ENCODE measurements around the gene HES4.

HES4 gene

GRCh38 chr1:961132-961669 is 38.7 kb downstream of the HES4 start:
- peak overlapping the region in 1 of 2 donors; percentile 74 for H3K4me3 ChIP-seq (ENCODE audit: low read length in 2 of 2)
- H3K9ac ChIP-seq (ENCODE audit: low read length in 2 of 2) = no peak overlapping the region
- H3K9me3 ChIP-seq (ENCODE audit: control insufficient read depth in 2 of 2, low read length in 2 of 2) = no peaks in the 10 kb centered on the region
- no peaks in the 10 kb centered on the region for H3K27me3 ChIP-seq (ENCODE audit: control insufficient read depth in 1 of 2, insufficient read depth in 2 of 2, low read length in 2 of 2)
- H3K27ac ChIP-seq (ENCODE audit: low read length) = no peak overlapping the region
- H3K4me1 ChIP-seq (ENCODE audit: control insufficient read depth, insufficient read depth, low read length) = peaks cover 34% of the 10 kb centered on the region
- peaks cover 2 to 6% of the 10 kb centered on the region in 2 donors for H3K36me3 ChIP-seq (ENCODE audit: control insufficient read depth in 2 of 2, insufficient read depth in 2 of 2, low read length in 2 of 2)

GRCh38 chr1:960363-961131 is 39.4 kb downstream of the HES4 start, which contains the start of gene KLHL17:
Gene KLHL17, plus strand, starts transcription at chr1:960584. Its CDS starts 110 bp downstream, at chr1:960694.
- Histone ChIP-seq H3K27me3 (ENCODE audit: control insufficient read depth in 1 of 2, insufficient read depth in 2 of 2, low read length in 2 of 2) (no peaks in the 10 kb centered on the region), H3K9me3 (ENCODE audit: control insufficient read depth in 2 of 2, low read length in 2 of 2) (no peaks in the 10 kb centered on the region), H3K36me3 (ENCODE audit: control insufficient read depth in 2 of 2, insufficient read depth in 2 of 2, low read length in 2 of 2) (peaks cover 8 to 12% of the 10 kb centered on the region in 2 donors), H3K4me1 (ENCODE audit: control insufficient read depth, insufficient read depth, low read length) (peaks cover 30% of the 10 kb centered on the region), H3K9ac (ENCODE audit: low read length in 2 of 2) (peak within 1 kb of the TSS in 1 of 2 donors; percentile 29), H3K4me3 (ENCODE audit: low read length in 2 of 2) (peak within 1 kb of the TSS; percentile 51 to 99), H3K27ac (ENCODE audit: low read length) (no peak within 1 kb of the TSS)

GRCh38 chr1:959731-960362 is 40.0 kb downstream of the HES4 start:
- Histone ChIP-seq H3K4me3 (ENCODE audit: low read length in 2 of 2) (peak overlapping the region; percentile 51 to 99), H3K27ac (ENCODE audit: low read length) (no peak overlapping the region), H3K9me3 (ENCODE audit: control insufficient read depth in 2 of 2, low read length in 2 of 2) (no peaks in the 10 kb centered on the region), H3K4me1 (ENCODE audit: control insufficient read depth, insufficient read depth, low read length) (peaks cover 30% of the 10 kb centered on the region), H3K27me3 (ENCODE audit: control insufficient read depth in 1 of 2, insufficient read depth in 2 of 2, low read length in 2 of 2) (no peaks in the 10 kb centered on the region), H3K9ac (ENCODE audit: low read length in 2 of 2) (peak overlapping the region in 1 of 2 donors; percentile 29), H3K36me3 (ENCODE audit: control insufficient read depth in 2 of 2, insufficient read depth in 2 of 2, low read length in 2 of 2) (peaks cover 15 to 17% of the 10 kb centered on the region in 2 donors)

- no peak within 1 kb of the TSS for H3K27ac ChIP-seq (ENCODE audit: low read length)
- H3K27me3 ChIP-seq (ENCODE audit: control insufficient read depth in 1 of 2, insufficient read depth in 2 of 2, low read length in 2 of 2) = no peaks in the 10 kb centered on the region
- H3K4me3 ChIP-seq (ENCODE audit: low read length in 2 of 2) = peak within 1 kb of the TSS; percentile 77 to 99
- H3K4me1 ChIP-seq (ENCODE audit: control insufficient read depth, insufficient read depth, low read length) = peaks cover 32% of the 10 kb centered on the region
- peak within 1 kb of the TSS; percentile 72 to 82 for H3K9ac ChIP-seq (ENCODE audit: low read length in 2 of 2)
- no peaks in the 10 kb centered on the region for H3K9me3 ChIP-seq (ENCODE audit: control insufficient read depth in 2 of 2, low read length in 2 of 2)
- peaks cover 22 to 23% of the 10 kb centered on the region in 2 donors for H3K36me3 ChIP-seq (ENCODE audit: control insufficient read depth in 2 of 2, insufficient read depth in 2 of 2, low read length in 2 of 2)
These were observed 40.8 kb downstream of the HES4 start, which contains the start of gene NOC2L for GRCh38 chr1:958823-959730. Gene NOC2L, minus strand, starts transcription at chr1:959256. Its CDS starts 16 bp downstream, at chr1:959240.

GRCh38 chr1:956636-957035 is 43.3 kb downstream of the HES4 start:
- Histone ChIP-seq H3K4me3 (ENCODE audit: low read length in 2 of 2) (no peak overlapping the region), H3K36me3 (ENCODE audit: control insufficient read depth in 2 of 2, insufficient read depth in 2 of 2, low read length in 2 of 2) (peaks cover 33 to 41% of the 10 kb centered on the region in 2 donors), H3K9ac (ENCODE audit: low read length in 2 of 2) (no peak overlapping the region), H3K9me3 (ENCODE audit: control insufficient read depth in 2 of 2, low read length in 2 of 2) (no peaks in the 10 kb centered on the region), H3K27me3 (ENCODE audit: control insufficient read depth in 1 of 2, insufficient read depth in 2 of 2, low read length in 2 of 2) (no peaks in the 10 kb centered on the region), H3K27ac (ENCODE audit: low read length) (no peak overlapping the region), H3K4me1 (ENCODE audit: control insufficient read depth, insufficient read depth, low read length) (peaks cover 32% of the 10 kb centered on the region)

- peaks cover 39 to 49% of the 10 kb centered on the region in 2 donors for H3K36me3 ChIP-seq (ENCODE audit: control insufficient read depth in 2 of 2, insufficient read depth in 2 of 2, low read length in 2 of 2)
- H3K9me3 ChIP-seq (ENCODE audit: control insufficient read depth in 2 of 2, low read length in 2 of 2) = no peaks in the 10 kb centered on the region
- no peak overlapping the region for H3K9ac ChIP-seq (ENCODE audit: low read length in 2 of 2)
- H3K27me3 ChIP-seq (ENCODE audit: control insufficient read depth in 1 of 2, insufficient read depth in 2 of 2, low read length in 2 of 2) = no peaks in the 10 kb centered on the region
- H3K27ac ChIP-seq (ENCODE audit: low read length) = no peak overlapping the region
- H3K4me3 ChIP-seq (ENCODE audit: low read length in 2 of 2) = no peak overlapping the region
- peaks cover 28% of the 10 kb centered on the region for H3K4me1 ChIP-seq (ENCODE audit: control insufficient read depth, insufficient read depth, low read length)
These were observed 44.4 kb downstream of the HES4 start for GRCh38 chr1:955474-955873.

- Histone ChIP-seq H3K27me3 (ENCODE audit: control insufficient read depth in 1 of 2, insufficient read depth in 2 of 2, low read length in 2 of 2) (no peaks in the 10 kb centered on the region), H3K27ac (ENCODE audit: low read length) (no peak overlapping the region), H3K4me3 (ENCODE audit: low read length in 2 of 2) (no peak overlapping the region), H3K9me3 (ENCODE audit: control insufficient read depth in 2 of 2, low read length in 2 of 2) (no peaks in the 10 kb centered on the region), H3K9ac (ENCODE audit: low read length in 2 of 2) (no peak overlapping the region), H3K36me3 (ENCODE audit: control insufficient read depth in 2 of 2, insufficient read depth in 2 of 2, low read length in 2 of 2) (peaks cover 45 to 54% of the 10 kb centered on the region in 2 donors), H3K4me1 (ENCODE audit: control insufficient read depth, insufficient read depth, low read length) (peaks cover 28% of the 10 kb centered on the region)
These were observed 45.0 kb downstream of the HES4 start for GRCh38 chr1:954927-955326.

GRCh38 chr1:953524-954320 is 46.2 kb downstream of the HES4 start:
- Histone ChIP-seq H3K9ac (ENCODE audit: low read length in 2 of 2) (no peak overlapping the region), H3K27me3 (ENCODE audit: control insufficient read depth in 1 of 2, insufficient read depth in 2 of 2, low read length in 2 of 2) (no peaks in the 10 kb centered on the region), H3K36me3 (ENCODE audit: control insufficient read depth in 2 of 2, insufficient read depth in 2 of 2, low read length in 2 of 2) (peaks cover 52 to 64% of the 10 kb centered on the region in 2 donors), H3K27ac (ENCODE audit: low read length) (no peak overlapping the region), H3K9me3 (ENCODE audit: control insufficient read depth in 2 of 2, low read length in 2 of 2) (no peaks in the 10 kb centered on the region), H3K4me1 (ENCODE audit: control insufficient read depth, insufficient read depth, low read length) (peaks cover 23% of the 10 kb centered on the region), H3K4me3 (ENCODE audit: low read length in 2 of 2) (no peak overlapping the region)

GRCh38 chr1:952603-953002 is 47.3 kb downstream of the HES4 start:
- Histone ChIP-seq H3K4me1 (ENCODE audit: control insufficient read depth, insufficient read depth, low read length) (peaks cover 12% of the 10 kb centered on the region), H3K9ac (ENCODE audit: low read length in 2 of 2) (no peak overlapping the region), H3K27ac (ENCODE audit: low read length) (no peak overlapping the region), H3K9me3 (ENCODE audit: control insufficient read depth in 2 of 2, low read length in 2 of 2) (no peaks in the 10 kb centered on the region), H3K36me3 (ENCODE audit: control insufficient read depth in 2 of 2, insufficient read depth in 2 of 2, low read length in 2 of 2) (peaks cover 56 to 68% of the 10 kb centered on the region in 2 donors), H3K4me3 (ENCODE audit: low read length in 2 of 2) (no peak overlapping the region), H3K27me3 (ENCODE audit: control insufficient read depth in 1 of 2, insufficient read depth in 2 of 2, low read length in 2 of 2) (no peaks in the 10 kb centered on the region)

Data from stomach smooth muscle (tissue), 2 donors.